ENCODE data around the gene C22orf42.

C22orf42 gene

DNA sequence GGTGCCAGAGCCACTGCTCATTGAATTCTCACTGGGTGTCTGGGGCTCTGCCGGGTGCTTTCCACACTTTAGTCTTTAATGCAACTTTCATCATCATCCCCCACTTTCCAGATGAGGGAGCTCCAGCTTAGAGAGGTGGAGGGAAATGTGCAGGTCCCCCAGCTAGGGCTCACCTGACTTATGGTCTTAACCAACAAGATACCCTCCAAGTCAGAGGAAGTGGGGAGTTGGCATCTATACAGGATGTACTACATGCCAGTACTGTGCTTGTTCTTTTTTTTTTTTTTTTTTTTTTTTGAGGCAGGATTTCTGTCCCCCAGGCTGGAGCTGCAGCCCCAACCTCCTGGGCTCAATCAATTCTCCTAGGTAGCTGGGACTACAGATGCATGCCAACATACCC lies 26.3 kb downstream of the C22orf42 start:
- Histone ChIP-seq H3K4me3 (ENCODE audit: low read length in 2 of 2) (no peak overlapping the region), H3K4me1 (ENCODE audit: control insufficient read depth, insufficient read depth, low read length) (no peaks in the 10 kb centered on the region), H3K36me3 (ENCODE audit: control insufficient read depth in 2 of 2, insufficient read depth in 2 of 2, low read length in 2 of 2) (no peaks in the 10 kb centered on the region), H3K9me3 (ENCODE audit: control insufficient read depth in 2 of 2, low read length in 2 of 2) (no peaks in the 10 kb centered on the region), H3K9ac (ENCODE audit: low read length in 2 of 2) (no peak overlapping the region), H3K27ac (ENCODE audit: low read length) (no peak overlapping the region), H3K27me3 (ENCODE audit: control insufficient read depth in 1 of 2, insufficient read depth in 2 of 2, low read length in 2 of 2) (peaks cover 0 to 4% of the 10 kb centered on the region in 2 donors)

DNA sequence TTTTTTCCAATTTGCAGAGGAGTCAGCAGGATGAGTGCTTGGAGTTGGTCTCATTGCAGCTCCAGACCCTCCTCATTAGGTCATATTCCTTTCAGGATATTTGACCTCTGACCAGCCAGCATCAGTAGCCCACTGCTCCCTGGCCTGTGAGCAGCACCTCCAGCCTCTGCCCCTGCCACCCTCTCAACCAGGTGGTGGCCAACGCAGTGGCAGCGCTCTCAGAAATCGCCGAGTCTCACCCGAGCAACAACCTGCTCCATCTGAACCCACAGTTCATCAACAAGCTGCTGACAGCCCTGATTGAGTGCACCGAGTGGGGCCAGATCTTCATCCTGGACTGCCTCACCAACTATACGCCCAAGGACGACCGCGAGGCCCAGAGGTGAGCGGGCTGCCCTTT lies 27.0 kb downstream of the C22orf42 start:
- Histone ChIP-seq H3K27me3 (ENCODE audit: control insufficient read depth in 1 of 2, insufficient read depth in 2 of 2, low read length in 2 of 2) (peaks cover 0 to 4% of the 10 kb centered on the region in 2 donors), H3K4me3 (ENCODE audit: low read length in 2 of 2) (no peak overlapping the region), H3K9ac (ENCODE audit: low read length in 2 of 2) (no peak overlapping the region), H3K36me3 (ENCODE audit: control insufficient read depth in 2 of 2, insufficient read depth in 2 of 2, low read length in 2 of 2) (no peaks in the 10 kb centered on the region), H3K9me3 (ENCODE audit: control insufficient read depth in 2 of 2, low read length in 2 of 2) (no peaks in the 10 kb centered on the region), H3K27ac (ENCODE audit: low read length) (no peak overlapping the region), H3K4me1 (ENCODE audit: control insufficient read depth, insufficient read depth, low read length) (no peaks in the 10 kb centered on the region)

DNA sequence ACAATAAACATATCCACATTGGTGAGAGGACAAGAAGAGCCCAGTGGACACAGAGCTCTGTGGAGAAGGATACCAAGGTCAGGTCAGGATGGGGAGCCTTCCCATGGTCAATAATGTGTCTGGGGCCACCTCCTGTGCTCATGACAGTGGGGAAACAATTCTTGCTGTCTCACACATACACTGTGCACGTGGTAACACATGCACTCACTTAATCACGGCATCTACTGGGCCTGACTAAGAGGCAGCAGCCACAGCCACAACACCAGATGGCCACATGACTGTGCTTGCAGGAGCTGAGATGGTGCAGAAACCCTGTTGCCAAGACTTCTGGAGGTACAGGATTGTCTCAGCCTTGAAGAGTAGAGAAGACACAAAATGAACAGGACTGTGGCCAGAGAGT lies 28.6 kb downstream of the C22orf42 start:
- Histone ChIP-seq H3K9ac (ENCODE audit: low read length in 2 of 2) (no peak overlapping the region), H3K36me3 (ENCODE audit: control insufficient read depth in 2 of 2, insufficient read depth in 2 of 2, low read length in 2 of 2) (no peaks in the 10 kb centered on the region), H3K27me3 (ENCODE audit: control insufficient read depth in 1 of 2, insufficient read depth in 2 of 2, low read length in 2 of 2) (peaks cover 0 to 4% of the 10 kb centered on the region in 2 donors), H3K4me3 (ENCODE audit: low read length in 2 of 2) (no peak overlapping the region), H3K9me3 (ENCODE audit: control insufficient read depth in 2 of 2, low read length in 2 of 2) (no peaks in the 10 kb centered on the region), H3K27ac (ENCODE audit: low read length) (no peak overlapping the region), H3K4me1 (ENCODE audit: control insufficient read depth, insufficient read depth, low read length) (no peaks in the 10 kb centered on the region)

DNA sequence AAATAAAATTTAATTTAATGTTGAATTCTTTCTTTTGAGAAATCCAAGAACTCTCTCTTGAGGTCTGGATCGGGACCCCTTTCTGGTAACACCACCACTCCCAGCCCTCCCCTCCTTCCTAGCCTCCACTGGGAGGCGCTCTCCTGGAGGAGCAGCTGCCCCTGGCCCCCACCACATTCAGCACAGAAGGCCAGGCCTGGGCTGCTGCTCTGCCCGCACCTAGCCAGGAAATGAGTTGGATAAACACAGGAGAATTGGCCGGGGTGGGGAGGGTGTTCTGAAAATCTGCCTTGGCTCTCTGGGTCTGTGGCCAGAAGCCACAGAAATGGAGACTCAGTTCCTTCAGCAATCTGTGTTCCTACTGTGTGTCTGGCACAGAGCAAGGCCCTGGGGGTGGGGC lies 31.2 kb downstream of the C22orf42 start:
- no peaks in the 10 kb centered on the region for H3K36me3 ChIP-seq (ENCODE audit: control insufficient read depth in 2 of 2, insufficient read depth in 2 of 2, low read length in 2 of 2)
- no peaks in the 10 kb centered on the region for H3K4me1 ChIP-seq (ENCODE audit: control insufficient read depth, insufficient read depth, low read length)
- H3K4me3 ChIP-seq (ENCODE audit: low read length in 2 of 2): no peak overlapping the region
- H3K27ac ChIP-seq (ENCODE audit: low read length): no peak overlapping the region
- H3K9me3 ChIP-seq (ENCODE audit: control insufficient read depth in 2 of 2, low read length in 2 of 2): no peaks in the 10 kb centered on the region
- H3K9ac ChIP-seq (ENCODE audit: low read length in 2 of 2): no peak overlapping the region
- H3K27me3 ChIP-seq (ENCODE audit: control insufficient read depth in 1 of 2, insufficient read depth in 2 of 2, low read length in 2 of 2): no peaks in the 10 kb centered on the region

DNA sequence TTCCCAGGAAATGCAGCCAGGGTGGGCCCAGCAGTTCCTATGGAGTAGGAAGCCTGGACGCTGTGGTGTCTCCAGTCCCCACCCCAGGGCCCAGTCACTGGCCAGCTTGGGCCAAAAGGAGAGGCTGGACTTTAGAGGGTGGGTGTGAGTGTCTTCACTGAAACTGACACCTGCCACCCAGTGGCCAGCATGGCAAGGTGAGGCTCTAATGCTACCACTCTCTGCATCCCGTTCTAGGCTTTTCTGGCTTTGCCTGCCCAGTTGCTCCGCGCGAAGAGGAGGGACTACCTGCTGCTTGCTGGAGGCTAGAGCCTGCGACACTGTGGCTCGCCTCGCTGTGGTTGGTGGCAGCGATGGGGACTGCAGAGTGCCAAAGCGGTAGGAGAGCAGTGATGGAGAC lies 35.4 kb downstream of the C22orf42 start:
- Histone ChIP-seq H3K4me3 (ENCODE audit: low read length in 2 of 2) (no peak overlapping the region), H3K27ac (ENCODE audit: low read length) (no peak overlapping the region), H3K36me3 (ENCODE audit: control insufficient read depth in 2 of 2, insufficient read depth in 2 of 2, low read length in 2 of 2) (no peaks in the 10 kb centered on the region), H3K27me3 (ENCODE audit: control insufficient read depth in 1 of 2, insufficient read depth in 2 of 2, low read length in 2 of 2) (peaks cover 0 to 3% of the 10 kb centered on the region in 2 donors), H3K9ac (ENCODE audit: low read length in 2 of 2) (no peak overlapping the region), H3K4me1 (ENCODE audit: control insufficient read depth, insufficient read depth, low read length) (no peaks in the 10 kb centered on the region), H3K9me3 (ENCODE audit: control insufficient read depth in 2 of 2, low read length in 2 of 2) (no peaks in the 10 kb centered on the region)

DNA sequence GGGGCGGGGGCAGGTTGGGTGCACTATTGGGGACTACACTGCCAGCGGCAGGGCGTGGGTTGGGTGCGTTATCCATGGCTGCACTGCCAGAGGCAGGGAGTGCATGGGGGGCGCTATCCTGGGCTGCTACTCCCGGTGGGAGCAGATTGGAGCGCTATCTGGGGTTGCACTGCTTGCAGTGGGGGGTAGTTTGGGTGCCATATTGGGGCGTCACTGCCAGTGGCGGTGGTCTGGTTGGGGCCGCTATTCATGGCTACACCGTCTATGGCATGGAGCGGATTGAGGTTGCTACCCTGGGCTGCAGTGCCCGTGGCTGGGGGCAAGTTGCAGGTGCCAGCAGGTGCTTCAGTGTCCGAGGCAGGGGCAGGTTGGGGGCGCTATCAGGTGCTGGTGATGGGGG lies 36.2 kb downstream of the C22orf42 start:
- Histone ChIP-seq H3K36me3 (ENCODE audit: control insufficient read depth in 2 of 2, insufficient read depth in 2 of 2, low read length in 2 of 2) (no peaks in the 10 kb centered on the region), H3K4me3 (ENCODE audit: low read length in 2 of 2) (no peak overlapping the region), H3K27ac (ENCODE audit: low read length) (no peak overlapping the region), H3K4me1 (ENCODE audit: control insufficient read depth, insufficient read depth, low read length) (no peaks in the 10 kb centered on the region), H3K27me3 (ENCODE audit: control insufficient read depth in 1 of 2, insufficient read depth in 2 of 2, low read length in 2 of 2) (peaks cover 0 to 3% of the 10 kb centered on the region in 2 donors), H3K9ac (ENCODE audit: low read length in 2 of 2) (no peak overlapping the region), H3K9me3 (ENCODE audit: control insufficient read depth in 2 of 2, low read length in 2 of 2) (no peaks in the 10 kb centered on the region)

DNA sequence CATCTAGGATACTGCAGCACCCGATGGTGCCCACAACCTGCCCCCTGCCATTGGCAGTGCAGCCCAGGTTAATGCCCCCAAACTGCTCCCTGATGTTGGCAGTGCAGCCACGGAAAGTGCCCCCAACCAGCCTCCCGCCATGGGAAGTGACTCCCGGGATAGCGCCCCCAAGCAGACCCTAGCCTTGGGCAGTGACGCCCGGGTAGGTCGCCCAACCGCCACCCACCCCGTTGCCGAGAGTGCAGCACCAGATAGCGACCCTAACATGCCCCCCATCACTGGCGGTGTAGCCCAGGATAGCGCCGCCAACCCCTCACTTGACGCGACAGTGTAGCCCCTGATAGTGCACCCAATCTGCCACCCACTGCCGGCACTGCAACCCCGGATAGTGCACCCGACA lies 38.5 kb downstream of the C22orf42 start:
- no peaks in the 10 kb centered on the region for H3K4me1 ChIP-seq (ENCODE audit: control insufficient read depth, insufficient read depth, low read length)
- H3K9me3 ChIP-seq (ENCODE audit: control insufficient read depth in 2 of 2, low read length in 2 of 2): no peaks in the 10 kb centered on the region
- H3K36me3 ChIP-seq (ENCODE audit: control insufficient read depth in 2 of 2, insufficient read depth in 2 of 2, low read length in 2 of 2): no peaks in the 10 kb centered on the region
- peaks cover 0 to 3% of the 10 kb centered on the region in 2 donors for H3K27me3 ChIP-seq (ENCODE audit: control insufficient read depth in 1 of 2, insufficient read depth in 2 of 2, low read length in 2 of 2)
- H3K9ac ChIP-seq (ENCODE audit: low read length in 2 of 2): no peak overlapping the region
- H3K4me3 ChIP-seq (ENCODE audit: low read length in 2 of 2): no peak overlapping the region
- no peak overlapping the region for H3K27ac ChIP-seq (ENCODE audit: low read length)

DNA sequence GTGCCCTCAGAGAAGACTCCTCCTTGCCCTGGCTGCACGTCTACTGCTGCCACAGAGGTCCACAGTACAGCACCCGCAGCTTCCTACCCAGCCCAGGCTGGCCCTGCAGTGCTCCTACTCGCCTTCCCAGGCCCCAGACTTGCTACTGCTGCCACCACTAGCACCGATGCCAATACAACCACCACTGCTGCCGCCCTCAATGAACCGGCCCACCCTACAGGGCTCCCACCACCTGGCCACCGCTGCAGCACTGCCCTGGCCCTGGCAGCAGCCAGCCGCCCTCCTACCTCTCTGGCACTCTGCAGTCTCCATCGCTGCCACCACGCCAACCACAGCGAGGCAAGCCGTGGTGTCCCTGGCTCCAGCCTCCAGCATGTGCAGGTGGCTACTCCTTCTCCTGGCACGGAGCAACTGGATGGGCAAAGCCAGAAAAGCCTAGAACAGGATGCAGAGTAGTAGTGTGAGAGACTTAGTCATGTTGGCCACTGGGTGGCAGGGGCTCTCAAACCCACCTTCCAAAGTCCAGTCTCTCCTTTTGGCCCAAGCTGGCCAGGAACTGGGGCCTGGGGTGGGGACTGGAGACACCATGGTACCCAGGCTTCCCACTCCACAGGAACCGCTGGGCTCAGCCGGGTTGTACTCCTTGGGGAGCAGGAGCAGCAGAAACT lies 39.4 kb downstream of the C22orf42 start:
- Histone ChIP-seq H3K4me1 (ENCODE audit: control insufficient read depth, insufficient read depth, low read length) (no peaks in the 10 kb centered on the region), H3K27ac (ENCODE audit: low read length) (no peak overlapping the region), H3K27me3 (ENCODE audit: control insufficient read depth in 1 of 2, insufficient read depth in 2 of 2, low read length in 2 of 2) (peaks cover 0 to 3% of the 10 kb centered on the region in 2 donors), H3K36me3 (ENCODE audit: control insufficient read depth in 2 of 2, insufficient read depth in 2 of 2, low read length in 2 of 2) (no peaks in the 10 kb centered on the region), H3K9me3 (ENCODE audit: control insufficient read depth in 2 of 2, low read length in 2 of 2) (no peaks in the 10 kb centered on the region), H3K9ac (ENCODE audit: low read length in 2 of 2) (no peak overlapping the region), H3K4me3 (ENCODE audit: low read length in 2 of 2) (no peak overlapping the region)

DNA sequence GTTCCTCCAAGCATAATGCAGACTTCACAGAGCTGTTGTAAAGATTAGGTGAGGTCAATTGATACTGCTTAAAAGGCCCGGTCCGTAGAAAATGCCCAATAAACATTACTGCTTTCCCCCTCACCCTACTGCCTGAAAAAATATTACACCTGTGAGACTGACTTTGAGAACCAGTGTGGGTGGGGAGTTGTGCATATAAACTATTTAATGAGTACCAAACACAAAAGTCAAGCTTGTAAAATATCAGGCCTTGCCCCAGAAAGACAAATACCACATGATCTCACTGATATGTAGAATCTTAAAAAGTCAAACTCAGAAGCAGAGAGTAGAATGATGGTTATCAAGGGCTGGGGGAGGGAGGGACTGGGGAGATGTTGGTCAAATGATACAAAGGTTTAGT lies 46.7 kb downstream of the C22orf42 start:
- Histone ChIP-seq H3K4me1 (ENCODE audit: control insufficient read depth, insufficient read depth, low read length) (no peaks in the 10 kb centered on the region), H3K27me3 (ENCODE audit: control insufficient read depth in 1 of 2, insufficient read depth in 2 of 2, low read length in 2 of 2) (peaks cover 2 to 3% of the 10 kb centered on the region in 2 donors), H3K36me3 (ENCODE audit: control insufficient read depth in 2 of 2, insufficient read depth in 2 of 2, low read length in 2 of 2) (no peaks in the 10 kb centered on the region), H3K27ac (ENCODE audit: low read length) (no peak overlapping the region), H3K9me3 (ENCODE audit: control insufficient read depth in 2 of 2, low read length in 2 of 2) (no peaks in the 10 kb centered on the region), H3K9ac (ENCODE audit: low read length in 2 of 2) (no peak overlapping the region), H3K4me3 (ENCODE audit: low read length in 2 of 2) (no peak overlapping the region)

DNA sequence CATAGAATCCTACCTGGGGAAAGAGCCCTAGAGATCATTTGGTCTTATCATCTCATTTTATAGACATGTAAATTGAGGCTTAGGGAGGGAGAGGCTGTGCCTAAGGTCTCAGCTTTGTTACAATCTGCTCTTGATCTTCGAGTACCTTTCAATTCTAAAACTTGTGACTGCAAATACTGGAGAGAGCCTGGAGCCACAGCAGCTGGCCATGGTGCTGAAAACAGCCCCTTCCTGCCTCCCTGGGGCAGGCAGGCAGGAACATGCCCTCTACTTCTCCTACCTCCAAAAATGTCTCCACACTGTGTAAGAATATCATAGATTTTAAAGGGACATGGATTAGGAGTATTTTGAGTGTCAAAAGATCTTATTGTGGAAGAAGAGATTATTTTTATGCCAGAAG lies 52.2 kb downstream of the C22orf42 start:
- no peak overlapping the region for H3K9ac ChIP-seq (ENCODE audit: low read length in 2 of 2)
- H3K27me3 ChIP-seq (ENCODE audit: control insufficient read depth in 1 of 2, insufficient read depth in 2 of 2, low read length in 2 of 2): peaks cover 6 to 8% of the 10 kb centered on the region in 2 donors
- H3K4me1 ChIP-seq (ENCODE audit: control insufficient read depth, insufficient read depth, low read length): no peaks in the 10 kb centered on the region
- H3K36me3 ChIP-seq (ENCODE audit: control insufficient read depth in 2 of 2, insufficient read depth in 2 of 2, low read length in 2 of 2): no peaks in the 10 kb centered on the region
- H3K9me3 ChIP-seq (ENCODE audit: control insufficient read depth in 2 of 2, low read length in 2 of 2): no peaks in the 10 kb centered on the region
- H3K27ac ChIP-seq (ENCODE audit: low read length): no peak overlapping the region
- H3K4me3 ChIP-seq (ENCODE audit: low read length in 2 of 2): no peak overlapping the region

DNA sequence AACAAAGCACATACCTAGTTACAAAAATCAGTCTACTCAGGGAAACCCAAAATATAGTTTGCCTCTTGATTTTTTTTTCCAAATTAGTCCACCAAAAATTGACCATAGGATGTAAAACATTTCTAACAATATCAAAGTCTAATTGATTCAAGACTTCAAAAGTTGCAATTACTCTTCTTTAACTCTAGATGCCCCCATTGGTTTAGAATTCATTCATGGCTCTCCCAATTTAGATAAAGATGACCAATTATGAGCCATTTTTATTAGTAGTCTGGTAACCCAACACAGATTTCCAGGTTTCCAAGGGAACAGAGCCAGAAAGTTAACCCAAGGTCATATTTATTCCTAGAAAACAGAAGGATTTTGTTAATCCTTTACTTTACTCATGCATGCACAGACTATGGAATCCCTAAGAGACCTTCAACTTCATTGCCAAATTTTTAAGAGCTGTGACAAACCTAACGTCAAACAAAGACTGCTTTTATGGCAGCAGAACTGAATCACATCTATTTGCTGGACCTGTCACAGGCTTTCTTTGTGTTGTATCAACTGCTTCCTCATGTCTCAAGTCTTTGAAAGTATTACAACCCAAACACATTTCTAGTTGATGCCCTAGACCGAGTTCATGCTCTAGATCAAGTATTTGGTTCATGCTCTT lies 55.3 kb downstream of the C22orf42 start:
- Histone ChIP-seq H3K9me3 (ENCODE audit: control insufficient read depth in 2 of 2, low read length in 2 of 2) (no peaks in the 10 kb centered on the region), H3K4me3 (ENCODE audit: low read length in 2 of 2) (no peak overlapping the region), H3K27ac (ENCODE audit: low read length) (no peak overlapping the region), H3K36me3 (ENCODE audit: control insufficient read depth in 2 of 2, insufficient read depth in 2 of 2, low read length in 2 of 2) (no peaks in the 10 kb centered on the region), H3K9ac (ENCODE audit: low read length in 2 of 2) (no peak overlapping the region), H3K27me3 (ENCODE audit: control insufficient read depth in 1 of 2, insufficient read depth in 2 of 2, low read length in 2 of 2) (peaks cover 3 to 5% of the 10 kb centered on the region in 2 donors), H3K4me1 (ENCODE audit: control insufficient read depth, insufficient read depth, low read length) (no peaks in the 10 kb centered on the region)

All from stomach smooth muscle (tissue), 2 donors.